HG03095 (cell line): ENCODE results near the gene TRPM2.

ENCODE experiments used
- ATAC-seq: cut with Tn5 transposase; IDR thresholded peaks from one replicate; pipeline ENCODE4 v1.9.1; 2021; ENCODE audit warnings: moderate library complexity; ENCODE audit not compliant: unreplicated experiment

The TRPM2 gene

DNA sequence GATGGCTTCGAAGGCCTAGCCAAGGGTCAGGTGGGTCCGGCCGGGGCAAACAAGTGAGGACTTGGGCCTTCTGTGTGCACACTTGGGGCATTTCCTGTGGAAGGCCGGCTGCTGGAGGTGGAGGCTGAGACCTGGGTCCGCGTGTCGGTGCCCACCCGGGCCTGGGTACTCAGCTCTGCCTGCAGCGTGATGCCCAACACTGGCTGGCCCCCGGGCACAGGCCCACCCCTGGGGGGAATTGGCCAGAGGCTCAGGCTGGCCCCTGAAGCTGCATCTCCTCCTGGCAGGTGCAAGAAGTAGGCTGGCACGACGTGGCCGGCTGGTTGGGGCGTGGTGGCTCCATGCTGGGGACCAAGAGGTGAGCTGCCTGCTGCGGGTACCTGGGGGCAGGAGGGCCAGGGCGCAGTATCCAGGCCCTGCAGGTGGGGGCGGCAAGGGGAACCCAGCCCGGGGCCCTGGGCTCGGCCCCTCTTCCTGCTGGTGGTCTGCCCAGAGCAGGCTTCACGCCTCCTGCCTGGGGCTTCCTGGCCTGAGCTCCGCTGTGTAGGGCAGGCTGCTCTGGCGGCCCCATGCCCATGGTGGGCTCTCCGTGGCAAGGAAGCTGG, 31.5 kb upstream of the TRPM2 start:
- ATAC-seq = no peak

DNA sequence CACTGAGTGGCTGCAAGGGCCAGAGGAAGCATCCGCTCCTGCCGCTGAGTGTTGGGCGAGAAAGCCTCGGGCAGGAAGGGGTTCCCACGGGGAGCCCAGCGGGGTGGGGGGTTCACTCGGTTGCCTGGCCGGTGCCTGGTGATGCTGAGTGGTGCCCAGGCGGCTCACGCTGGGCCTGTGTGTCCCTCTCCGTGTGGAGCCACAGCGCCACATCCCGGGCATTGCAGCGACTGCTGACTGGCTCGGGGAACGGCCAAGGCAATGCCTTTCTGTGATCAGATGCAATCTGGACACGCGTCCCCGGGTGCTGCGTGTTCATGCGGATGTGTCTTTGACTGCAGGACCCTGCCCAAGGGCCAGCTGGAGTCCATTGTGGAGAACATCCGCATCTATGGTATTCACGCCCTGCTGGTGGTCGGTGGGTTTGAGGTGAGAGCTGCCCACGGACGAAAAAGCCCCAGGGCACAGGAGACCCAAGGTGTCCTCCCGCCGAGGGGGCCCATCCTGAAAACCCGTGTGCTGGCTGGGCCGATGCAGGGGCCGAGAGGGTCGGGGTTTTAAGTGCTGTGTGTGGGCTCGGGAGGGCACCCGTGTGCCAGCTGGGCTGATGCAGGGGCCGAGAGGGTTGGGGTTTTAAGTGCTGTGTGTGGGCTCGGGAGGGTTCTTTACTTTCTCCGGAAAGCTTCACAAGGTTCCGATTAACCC, 30.6 kb upstream of the TRPM2 start:
- no peak for ATAC-seq

- no peak for ATAC-seq
These were observed 29.8 kb upstream of the TRPM2 start for GRCh38 chr21:44323591-44323990.

DNA sequence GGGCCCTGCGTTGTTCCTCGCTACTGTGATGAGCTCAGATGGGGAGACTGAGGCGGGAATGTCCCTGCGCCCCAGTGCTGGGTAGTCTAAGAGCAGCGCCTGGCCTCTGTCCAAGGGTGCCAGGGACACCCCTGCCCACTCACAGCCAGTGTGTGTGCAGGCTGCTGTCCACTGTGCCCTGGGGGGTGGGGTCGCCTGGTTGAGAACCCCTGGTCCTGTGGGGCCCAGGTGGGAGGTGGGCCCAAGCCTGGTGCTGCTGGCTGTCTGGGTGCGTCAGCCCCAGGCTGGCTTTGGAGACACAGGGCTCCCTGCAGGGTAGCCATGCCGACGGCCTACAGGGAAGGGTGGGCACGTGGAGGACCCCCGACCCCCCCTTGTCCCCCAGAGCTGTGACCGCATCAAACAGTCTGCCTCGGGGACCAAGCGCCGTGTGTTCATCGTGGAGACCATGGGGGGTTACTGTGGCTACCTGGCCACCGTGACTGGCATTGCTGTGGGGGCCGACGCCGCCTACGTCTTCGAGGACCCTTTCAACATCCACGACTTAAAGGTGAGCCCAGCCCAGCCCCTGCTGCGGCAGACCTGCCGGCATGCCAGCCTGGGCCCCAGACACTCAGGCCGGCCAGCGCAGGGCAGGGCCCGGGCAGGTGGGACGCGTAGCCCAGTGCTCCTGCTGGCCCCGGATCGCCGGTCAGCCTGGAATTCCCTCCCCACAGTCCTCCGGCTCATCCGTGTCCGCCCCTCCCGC, 29.1 kb upstream of the TRPM2 start:
- no peak for ATAC-seq

- no peak for ATAC-seq
These were observed 28.6 kb upstream of the TRPM2 start for GRCh38 chr21:44324854-44325107.

DNA sequence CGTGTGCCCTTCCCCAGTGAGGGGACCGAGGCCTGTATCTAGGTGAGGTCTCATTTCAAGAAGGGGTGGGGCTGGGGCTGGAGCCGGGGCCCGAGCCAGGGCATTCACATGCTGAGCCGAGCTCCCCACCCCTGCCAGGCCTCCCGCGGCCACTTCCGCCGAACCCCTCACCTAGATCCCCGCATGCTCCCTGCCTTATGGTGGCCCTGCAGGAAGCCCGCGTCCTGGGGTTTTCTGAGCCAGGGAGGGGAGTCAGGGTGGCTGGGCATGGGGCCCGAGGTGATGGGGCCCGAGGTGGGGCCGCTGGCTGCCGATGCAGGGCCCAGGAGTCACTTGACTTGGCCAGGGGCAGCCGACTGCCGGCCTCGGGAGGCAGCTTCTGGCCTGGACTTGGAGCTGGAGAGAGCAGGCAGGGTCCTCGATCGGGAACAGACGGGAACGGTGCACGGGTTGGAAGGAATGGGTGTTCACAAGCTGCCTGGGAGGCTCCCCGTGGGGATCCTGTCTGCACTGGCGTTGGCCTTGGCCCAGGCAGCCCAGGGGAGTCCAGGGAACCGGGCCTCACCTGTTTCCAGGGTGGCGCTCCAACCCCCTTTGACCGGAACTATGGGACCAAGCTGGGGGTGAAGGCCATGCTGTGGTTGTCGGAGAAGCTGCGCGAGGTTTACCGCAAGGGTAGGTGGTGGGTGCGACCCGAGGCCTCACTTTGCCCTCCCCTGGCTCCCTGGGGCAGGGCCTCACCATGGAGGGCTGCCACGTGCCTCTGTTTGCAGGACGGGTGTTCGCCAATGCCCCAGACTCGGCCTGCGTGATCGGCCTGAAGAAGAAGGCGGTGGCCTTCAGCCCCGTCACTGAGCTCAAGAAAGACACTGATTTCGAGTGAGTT, 27.8 kb upstream of the TRPM2 start:
- ATAC-seq = no peak

GRCh38 chr21:44326272-44326647, 27.2 kb upstream of the TRPM2 start:
- ATAC-seq = no peak

DNA sequence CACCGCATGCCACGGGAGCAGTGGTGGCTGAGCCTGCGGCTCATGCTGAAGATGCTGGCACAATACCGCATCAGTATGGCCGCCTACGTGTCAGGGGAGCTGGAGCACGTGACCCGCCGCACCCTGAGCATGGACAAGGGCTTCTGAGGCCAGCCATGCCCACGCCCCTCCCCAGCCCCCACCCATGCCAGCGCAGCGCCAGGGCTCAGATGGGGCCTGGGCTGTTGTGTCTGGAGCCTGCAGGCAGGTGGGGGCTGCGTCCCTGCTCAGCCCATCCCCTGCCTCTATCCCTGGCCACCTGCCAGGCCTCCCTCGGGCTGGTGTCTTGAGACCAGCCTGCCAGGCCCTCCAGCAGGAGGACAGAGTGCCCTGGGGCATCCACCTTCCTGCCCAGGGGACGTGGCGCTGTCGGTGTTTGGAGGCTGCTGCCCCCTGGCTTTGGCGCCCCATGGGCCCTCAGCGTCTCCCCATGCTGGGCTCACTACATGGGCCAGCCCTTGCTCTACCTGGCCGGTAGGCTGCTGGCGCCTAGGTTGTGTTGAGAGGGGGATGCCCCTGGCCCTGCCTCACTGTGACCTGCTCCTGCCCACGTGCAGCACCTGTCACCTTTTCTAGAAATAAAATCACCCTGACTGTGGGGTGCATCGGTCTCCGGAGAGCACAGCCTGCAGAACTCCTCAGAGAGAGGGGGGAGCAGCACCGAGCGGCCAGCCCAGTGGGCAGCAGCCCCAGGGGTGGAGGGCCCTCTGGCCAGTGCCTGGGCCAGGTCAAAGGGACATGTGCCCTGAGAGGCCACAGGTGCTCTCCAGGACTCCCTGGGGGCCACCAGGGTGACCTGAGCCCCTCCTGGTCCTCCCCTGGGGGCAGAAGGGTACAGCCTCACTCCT, 26.5 kb upstream of the TRPM2 start:
- ATAC-seq = no peak

DNA sequence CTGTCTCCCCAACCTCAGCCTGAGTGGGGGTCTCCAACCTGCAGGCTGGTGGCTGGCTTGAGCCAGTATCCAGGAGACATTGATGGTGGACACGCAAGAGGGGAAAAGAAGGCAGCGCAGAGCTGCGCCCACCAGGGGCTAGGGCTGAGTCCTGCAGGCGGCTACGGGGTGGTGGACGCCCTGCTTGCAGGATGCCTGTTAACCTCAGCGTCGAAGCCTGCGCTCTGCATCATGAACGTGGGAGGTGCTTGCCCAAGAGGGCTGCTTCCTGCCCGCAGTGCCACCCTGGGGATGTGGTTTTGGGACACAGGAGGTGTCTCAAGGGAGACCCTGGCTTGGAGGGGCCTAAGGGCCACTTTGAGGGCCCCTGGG, 25.8 kb upstream of the TRPM2 start:
- ATAC-seq = no peak

DNA sequence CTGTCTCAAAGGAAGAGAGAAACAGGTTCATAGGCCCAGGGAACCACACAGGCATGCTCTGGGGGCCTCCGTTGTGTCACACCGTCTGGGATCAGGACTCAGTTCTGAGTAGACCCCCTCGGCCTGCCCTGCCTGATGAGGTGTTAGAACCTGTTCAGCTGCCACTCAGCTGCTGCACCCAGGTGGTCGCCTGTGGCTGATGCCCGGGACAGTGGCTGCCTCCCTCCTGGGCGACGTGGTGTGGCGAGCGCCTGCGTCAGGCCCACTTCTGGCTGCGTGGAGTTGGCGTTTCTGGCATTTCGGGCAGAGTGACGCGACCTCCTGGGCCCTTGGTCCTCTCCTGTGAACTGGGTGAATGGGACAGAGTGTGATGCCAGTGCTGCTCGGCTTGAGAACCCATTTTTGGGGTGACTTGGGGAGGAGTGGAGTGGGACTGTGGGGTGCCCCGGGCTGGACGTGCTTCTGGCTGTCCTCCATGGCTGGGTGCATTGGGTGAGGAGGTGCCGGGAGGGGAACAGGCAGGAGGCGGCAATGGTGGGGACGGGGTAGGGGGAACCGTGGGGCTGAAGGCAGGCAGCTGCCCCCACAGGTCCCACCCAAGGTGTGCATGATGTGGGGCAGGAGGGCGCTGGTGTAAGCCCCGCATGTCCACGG, 25.1 kb upstream of the TRPM2 start:
- no peak for ATAC-seq

- no peak for ATAC-seq
These were observed 24.1 kb upstream of the TRPM2 start for GRCh38 chr21:44329086-44329889.

- no peak for ATAC-seq
These were observed 23.3 kb upstream of the TRPM2 start for GRCh38 chr21:44329971-44330681.

- ATAC-seq = no peak
These were observed 22.7 kb upstream of the TRPM2 start for GRCh38 chr21:44330698-44331097.

DNA sequence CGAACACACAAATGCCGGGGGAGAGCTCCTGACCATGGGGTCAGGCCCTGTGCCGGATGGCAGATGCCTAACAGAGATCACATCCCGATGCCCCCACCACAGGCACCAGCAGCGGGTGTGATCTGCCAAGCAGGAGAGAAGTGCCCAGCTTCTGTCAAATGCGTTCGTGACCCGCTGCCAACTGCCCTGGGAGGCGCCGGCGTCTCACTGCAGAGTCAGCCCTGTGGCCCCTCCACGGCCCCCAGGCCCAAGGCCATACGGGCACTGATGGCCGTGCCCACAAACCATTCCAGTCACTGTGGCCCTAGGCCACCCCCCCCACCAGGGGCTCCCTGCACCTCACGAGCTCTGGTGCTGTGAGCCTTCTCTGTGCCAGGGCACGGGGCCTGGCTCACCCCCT, 22.2 kb upstream of the TRPM2 start:
- ATAC-seq = no peak

GRCh38 chr21:44331650-44332307, 21.6 kb upstream of the TRPM2 start:
- ATAC-seq = no peak

GRCh38 chr21:44332383-44332782, 21.0 kb upstream of the TRPM2 start:
- ATAC-seq = no peak

GRCh38 chr21:44332965-44333364, 20.5 kb upstream of the TRPM2 start:
- ATAC-seq = no peak
